NCI-H1436 (cell line): ENCODE data around the gene ERBB4.

Experiments used
- DNase-seq: peaks from one replicate; lab custom pipeline; 2025; lab: John Stamatoyannopoulos, UW

ERBB4 gene

DNA sequence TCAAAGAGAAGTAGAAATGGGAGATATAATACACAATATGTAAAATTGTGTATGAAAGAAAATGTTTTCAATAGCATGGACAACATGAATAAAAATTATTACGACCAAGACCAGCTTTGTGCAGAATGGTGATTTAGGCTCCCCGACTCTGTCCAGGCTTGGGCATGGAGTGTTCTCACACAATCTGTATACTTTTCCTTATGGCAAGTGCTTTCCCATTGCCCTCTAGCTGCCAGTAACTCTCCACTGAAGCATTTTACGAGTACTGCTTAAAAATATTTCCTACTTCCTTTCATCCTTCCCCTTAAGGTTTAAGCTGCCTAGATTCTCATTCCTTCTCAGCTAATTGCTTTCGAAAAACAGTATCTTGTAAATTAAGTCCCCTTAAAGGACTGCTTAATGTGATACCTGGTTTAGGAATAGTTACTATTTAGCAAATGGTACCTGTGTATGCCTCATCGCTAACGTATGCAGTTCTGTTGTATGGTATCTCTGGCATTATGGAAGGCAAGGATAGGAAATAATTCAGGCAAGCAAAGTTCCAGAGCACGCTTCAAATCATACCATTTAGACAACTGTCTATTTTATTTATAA is 714.6 kb downstream of the ERBB4 start:
- DNase-seq = no peak

DNA sequence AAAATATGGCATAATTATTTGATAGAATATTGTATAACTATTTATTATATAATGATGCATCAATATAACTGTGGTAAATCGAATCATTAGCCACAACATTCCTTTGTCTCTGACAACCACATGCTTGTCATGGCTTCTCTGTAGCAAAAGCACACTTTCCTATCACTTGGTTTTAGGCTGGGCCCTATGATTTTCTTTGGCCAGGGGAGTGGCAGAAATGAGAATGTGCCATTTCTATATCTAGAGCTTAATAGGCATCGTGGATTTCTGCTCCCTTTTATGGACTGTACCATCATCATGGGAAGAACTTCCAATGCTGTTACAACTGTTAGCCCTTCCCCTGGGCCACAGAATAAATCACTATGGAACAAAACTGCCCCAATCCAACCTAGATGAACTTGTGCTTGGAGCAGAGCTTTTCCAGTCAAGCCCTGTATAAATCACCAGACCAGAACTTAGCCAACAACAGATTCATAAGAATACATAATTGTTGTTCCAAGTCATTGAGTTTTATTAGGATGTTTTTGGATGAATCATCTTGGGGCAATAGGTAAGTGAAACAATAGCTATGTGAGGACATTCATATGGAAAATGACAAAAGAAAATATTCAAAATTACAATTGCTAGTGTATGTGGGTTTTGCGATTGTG is 715.8 kb downstream of the ERBB4 start:
- no peak for DNase-seq

DNA sequence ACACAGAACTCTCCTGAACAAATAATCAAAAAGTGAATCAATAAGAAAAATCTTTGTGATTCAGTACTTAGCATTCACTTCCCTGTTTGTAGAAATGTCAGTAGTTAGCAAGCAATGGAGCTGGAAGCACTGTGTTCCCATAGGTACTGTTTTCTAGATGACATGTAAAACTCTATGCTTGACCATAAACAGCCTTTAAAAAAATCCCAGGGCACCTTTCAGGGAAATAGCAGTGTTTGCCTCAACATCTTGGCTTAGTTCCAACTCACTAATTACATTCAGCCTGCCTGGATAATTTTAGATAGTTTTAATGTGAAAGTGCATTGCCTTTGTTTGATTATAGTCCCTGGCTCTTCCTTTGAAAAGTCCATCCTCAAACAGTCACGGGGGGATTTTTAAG is 721.8 kb downstream of the ERBB4 start:
- peak; percentile 58 for DNase-seq

DNA sequence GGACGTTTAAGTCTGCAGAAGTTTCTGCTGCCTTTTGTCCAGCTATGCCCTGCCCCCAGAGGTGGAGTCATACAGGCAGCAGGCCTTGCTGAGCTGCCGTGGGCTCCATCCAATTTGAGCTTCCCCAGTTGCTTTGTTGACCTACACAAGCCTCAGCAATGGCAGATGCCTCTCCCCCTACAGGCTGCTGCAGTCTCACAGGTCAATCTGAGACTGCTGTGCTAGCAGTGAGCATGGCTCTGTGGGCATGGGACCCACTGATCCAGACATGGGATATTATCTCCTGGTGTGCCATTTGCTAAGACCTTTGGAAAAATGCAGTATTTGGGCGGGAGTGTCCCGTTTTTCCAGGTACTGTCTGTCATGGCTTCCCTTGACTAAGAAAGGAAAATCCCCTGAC is 726.0 kb downstream of the ERBB4 start:
- DNase-seq = no peak

DNA sequence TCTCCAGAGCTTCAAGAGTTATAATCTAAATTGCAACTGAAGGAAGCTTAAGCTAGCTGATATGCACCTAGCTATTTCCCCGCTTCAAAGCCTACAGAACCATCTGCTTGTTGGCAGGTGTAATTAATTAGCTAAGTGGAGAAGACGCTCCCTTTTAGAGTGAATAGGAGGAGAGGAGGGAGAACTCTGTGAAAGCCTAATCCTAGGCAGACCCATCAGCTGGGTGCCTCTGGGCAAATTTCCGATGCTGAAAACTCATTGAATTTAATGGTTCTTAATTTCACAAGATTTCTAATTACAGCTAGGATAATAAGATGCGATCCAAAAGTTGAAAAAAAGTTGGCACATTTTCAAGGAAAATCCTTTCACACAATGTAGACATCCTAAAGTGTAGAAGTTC is 735.9 kb downstream of the ERBB4 start:
- DNase-seq = peak; percentile 44

DNA sequence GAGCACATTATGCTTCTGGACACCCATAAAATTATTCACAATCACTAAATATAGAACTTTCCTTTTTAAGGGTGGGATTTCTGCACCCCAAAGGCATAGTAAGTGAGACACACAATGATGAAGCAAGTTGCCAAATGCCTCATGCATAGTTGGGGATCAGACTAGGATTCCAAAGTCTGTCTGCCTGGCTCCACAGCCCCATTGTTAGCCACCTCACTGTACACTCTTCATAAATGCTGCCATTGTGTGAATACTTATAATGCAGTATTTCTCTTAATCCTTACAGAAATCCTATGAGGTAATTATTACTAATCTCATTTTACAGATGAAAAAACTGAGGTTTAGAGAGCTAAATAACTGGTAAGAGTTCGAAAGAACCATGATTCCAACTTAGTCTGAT is 738.6 kb downstream of the ERBB4 start:
- DNase-seq = no peak

DNA sequence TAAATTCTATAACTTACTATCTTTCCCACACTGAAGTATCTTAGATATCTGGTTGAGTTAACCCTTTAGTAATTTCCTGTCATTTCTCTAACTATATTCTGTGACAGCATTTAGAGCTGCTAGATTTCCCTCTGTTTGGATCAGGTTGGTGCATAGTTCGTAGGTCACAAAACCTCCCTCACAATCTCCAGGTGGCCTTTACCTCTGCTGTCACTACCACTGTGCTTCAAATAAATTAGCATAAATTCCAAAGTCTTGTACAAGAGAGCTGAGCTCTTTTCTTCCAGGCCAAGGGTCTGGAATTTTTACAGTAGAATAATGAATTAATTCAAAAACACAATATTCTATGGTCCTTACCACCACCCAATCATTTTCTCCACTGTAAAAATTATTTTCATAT is 739.7 kb downstream of the ERBB4 start:
- no peak for DNase-seq

DNA sequence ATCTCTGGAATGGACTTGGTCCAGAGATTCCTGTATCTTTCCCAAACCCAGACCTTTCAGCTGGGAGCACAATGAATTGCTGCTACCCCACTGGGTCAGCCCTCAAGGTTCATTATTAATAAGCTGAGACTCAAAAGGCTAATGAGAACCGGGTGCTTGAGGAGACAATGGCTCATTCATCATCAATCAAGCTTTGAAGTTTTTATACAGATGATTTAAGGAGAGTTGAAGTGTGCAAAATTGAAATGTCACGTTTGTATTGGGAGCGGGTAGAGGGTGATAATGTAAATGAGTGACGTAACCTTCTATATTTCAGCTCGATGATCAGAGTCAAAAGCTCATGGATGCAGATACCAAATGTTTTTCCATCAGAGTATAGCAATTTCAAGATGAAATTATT is 744.9 kb downstream of the ERBB4 start:
- no peak for DNase-seq

DNA sequence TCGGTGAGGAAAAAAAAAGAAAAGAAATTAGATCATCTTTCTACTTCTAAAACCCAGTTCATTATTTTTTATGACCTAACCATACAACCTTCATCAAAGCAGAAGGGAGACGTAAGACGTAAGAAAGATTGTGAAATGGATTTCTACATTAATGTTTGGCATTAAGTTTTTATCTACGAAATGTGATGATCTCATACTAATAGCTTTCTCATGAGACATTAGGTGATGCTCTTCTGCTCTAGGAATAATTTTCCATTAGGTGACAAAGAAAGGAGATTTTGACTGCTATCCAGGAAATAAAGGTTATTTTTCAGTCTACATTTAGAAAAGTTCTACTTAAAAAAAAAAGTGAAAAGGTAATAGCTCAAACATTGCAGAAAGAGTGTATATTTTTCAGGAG is 748.6 kb downstream of the ERBB4 start:
- no peak for DNase-seq

DNA sequence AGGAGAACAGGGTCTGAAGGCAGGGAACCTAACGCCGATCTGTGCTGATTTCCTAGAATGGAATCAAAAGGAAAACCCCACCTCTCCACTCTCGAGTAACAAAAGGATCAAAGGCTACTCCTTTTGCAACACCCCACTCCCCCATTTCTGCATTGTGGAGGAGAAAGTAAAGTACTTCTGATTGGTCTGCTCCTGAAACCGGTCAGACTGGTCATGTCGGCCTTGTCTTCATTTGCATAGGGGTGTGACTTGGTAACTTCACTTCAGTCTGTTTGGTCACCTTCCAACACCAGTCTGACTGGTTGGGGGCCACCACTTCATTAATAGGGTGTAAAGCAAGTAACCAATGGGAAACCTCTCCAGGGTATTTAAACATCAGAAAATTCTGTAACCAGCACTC is 771.9 kb downstream of the ERBB4 start:
- no peak for DNase-seq

DNA sequence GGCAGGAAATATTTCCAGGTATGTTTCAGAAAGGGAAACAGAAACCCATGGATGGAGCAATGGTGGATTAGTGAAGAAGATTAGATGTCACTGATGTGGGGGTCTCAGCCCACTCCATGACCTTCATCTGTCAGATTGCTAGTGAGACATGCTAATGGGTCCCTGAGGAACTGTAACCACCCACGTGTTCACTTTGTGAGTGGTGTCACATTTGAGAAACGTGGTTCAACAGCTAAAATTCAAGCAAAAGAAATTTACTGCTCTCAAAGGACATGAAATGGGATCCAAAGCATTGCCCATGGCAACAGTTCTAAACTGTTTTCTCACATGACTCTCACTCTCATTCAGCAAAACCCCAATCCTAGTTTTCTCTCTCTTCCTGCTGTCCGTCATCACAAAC is 776.1 kb downstream of the ERBB4 start:
- DNase-seq = no peak

DNA sequence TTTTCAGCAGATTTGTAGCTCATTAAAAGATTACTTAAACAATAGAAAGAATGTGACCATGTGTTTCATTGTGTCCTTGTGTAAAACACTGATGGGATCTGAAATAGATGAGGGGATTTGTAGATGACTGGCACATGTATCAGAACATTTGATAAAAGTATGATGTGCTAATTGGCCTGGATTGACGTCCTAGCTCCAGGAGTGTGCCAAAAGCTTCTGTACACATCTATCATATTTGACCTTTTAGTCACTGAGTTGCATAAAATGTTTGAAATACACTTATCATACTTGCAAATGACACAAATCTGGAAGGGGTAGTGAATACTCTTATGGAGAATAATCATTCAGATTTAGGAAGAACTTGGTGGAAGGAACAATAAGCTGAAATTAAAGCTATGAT is 778.5 kb downstream of the ERBB4 start:
- DNase-seq = no peak

DNA sequence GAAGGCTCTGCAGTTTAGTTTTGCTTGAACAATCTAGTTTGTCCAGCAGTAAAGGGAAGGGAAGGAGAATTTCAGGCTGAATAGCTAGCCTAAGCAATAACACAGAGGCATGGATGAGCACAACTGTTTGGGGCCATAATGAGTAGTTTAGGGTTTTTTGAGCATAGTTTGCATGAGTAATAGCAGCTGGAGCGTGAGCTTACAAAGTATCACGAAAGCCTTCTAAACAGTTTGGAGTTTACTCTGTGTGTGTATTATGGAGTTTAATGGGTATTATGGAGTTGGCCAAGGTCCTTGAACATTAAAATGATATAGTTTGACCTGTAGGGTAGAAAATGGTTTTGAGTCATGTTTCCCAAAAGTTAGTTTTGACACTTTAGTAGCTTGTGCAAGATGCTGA is 782.3 kb downstream of the ERBB4 start:
- no peak for DNase-seq

DNA sequence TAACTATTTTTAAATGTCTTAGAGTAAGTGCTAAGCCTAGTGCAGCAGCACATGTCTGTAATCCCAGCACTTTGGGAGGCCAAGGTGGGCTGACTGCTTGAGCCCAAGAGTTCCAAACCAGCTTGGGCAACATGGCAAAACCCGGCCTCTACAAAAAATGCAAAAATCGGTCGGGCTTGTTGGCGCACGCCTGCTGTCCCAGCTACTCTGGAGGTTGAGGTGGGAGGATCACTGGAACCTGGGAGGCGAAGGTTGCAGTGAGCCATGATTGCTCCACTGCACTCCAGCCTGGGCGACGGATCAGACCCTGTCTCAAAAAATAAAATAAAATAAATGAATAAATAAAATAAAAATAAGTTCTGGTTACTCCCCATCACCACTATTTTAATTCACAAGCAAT is 783.4 kb downstream of the ERBB4 start:
- DNase-seq = no peak

DNA sequence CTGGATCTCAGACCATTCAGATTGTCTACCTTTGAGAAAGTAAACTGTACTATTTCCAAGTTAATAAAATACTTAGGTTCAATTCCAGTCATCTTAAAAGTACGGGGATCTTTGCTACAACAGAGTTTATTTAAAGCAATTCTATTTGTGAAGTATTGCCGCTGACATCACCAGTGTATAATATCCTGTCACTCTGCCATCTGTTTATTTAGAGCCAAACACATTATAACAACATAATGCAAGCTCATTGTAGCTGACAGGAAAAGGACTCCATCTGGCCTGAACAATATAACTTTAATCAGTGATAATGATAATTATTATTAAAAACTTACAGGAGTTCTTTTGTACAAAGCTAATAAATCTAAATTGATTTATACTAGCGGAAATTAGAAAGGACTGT is 786.8 kb downstream of the ERBB4 start:
- no peak for DNase-seq

DNA sequence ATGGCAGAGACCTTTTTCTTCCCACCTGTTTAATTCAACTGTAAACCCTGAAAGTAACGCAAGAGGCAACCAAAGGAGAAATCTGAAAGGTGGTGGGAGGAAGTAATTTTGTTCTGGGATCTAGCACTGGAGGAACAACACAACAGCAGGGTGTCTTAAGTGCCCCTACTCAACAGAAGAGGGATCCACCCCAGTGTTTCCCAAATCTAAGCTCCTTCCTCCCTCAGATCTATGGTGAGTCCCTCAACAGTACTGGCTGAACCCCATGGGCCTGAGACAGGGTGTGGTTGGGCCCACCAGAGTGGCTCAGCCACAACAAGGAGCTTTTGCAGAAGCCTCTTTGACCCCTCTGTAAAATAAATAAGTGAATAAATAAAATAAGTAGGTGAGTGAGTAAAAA is 790.3 kb downstream of the ERBB4 start:
- no peak for DNase-seq

DNA sequence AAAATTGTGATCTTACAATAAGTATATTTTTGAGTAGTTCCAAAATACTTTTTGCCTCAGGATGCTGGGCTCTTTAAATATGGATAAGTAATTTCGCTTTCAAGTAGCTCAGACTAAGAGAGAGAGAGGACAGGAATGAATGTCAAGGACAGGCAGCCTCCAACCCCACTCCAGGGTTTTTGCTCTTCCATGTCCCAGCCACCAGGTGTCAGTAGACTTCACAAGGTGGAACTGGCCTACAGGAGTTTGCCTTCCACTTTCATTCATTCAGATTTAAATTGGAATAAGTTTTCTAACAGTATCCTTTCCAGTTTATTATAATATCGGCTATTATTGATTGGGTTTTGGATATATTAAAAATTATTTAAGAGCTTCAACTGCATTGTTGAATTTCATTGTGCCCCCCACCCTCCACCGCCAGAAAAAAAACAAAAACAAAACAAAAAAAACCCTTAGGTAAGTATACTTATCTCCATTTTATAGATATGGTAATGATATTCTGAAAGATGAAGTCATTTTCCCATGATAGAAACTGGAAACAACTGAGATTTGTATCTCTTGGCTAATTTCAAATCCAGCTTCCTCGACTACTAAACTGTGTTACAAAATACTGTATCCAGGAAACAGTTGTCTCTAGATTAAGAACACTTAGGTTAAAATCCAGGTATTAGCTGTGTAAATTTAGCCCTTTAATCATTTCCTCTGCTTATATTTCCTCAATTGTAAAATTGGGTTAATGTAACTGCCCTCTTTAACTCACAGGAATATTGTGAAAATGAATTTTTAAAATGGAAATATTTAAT is 793.1 kb downstream of the ERBB4 start:
- peak; percentile 58 for DNase-seq

DNA sequence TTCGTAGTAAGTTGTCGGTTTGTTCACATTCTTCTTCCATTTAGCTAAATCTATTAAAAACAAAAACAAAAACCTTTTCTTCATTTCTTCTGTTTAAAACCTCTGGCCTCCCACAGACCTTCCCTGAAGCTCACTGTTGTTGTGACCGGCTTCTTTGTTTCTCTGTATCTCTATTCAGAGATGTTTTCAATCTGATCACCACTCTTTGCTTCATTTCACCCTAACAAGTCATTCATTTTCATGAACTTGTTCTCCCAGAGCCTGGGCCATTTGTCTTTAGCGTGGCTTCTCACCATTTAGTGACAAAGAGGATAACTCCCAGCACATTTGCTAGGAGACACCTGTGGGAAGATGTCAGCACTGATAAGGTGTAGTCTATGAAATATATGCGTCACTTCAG is 794.2 kb downstream of the ERBB4 start:
- no peak for DNase-seq

DNA sequence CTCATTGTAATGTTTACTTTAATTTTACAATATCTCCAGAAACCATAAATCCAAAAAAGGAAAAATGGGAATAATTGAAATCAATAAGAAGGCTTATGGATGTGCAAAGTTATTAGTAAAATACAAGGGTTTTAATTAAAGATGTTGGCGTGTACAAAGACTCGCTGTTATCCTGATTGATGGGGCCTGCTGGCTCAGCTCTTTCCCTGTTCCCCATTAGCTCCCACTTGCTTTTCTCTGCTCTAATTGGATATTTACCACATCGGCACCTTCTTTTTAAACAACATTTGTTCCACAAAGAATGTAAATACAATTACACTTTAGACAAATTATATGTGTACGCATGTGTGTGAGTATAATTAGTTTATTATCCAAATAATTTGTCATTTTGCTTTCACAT is 796.6 kb downstream of the ERBB4 start:
- DNase-seq = no peak

DNA sequence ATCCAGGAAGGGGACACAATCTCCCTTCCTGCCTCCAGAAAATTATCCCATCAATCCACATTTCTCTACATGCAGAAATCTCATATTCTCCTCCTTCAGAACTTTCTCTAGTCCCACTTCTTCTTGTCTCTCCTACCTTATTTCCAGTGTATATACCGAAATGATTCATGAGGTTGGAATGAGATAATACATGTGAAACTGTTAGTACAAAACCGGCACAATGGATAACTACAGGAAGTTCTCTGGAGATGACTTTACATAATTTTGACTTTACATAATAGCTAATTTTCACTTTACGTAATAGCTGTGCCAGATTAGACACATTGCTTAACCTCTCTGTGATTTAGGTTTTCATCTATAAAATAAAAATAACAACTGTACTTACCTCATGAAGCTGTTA is 801.3 kb downstream of the ERBB4 start:
- DNase-seq = no peak

DNA sequence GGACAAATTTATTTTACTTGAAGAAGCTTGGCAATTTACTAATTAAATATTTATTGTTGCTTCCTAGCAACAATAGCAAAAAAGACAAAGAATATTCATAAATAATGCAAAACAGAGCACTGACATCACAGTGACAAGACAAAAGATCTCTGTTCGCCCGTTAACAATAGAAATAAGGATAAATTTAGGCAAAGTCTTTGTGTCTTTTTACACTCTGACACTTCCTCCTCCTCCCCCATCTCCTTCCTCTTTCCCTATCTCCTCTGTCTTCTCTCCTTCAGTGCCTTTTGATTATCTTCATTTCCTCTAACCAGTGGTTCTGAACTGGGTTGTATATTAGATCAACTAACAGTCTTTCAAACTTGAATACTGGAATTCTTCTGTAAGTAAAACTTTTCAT is 808.4 kb downstream of the ERBB4 start:
- no peak for DNase-seq

DNA sequence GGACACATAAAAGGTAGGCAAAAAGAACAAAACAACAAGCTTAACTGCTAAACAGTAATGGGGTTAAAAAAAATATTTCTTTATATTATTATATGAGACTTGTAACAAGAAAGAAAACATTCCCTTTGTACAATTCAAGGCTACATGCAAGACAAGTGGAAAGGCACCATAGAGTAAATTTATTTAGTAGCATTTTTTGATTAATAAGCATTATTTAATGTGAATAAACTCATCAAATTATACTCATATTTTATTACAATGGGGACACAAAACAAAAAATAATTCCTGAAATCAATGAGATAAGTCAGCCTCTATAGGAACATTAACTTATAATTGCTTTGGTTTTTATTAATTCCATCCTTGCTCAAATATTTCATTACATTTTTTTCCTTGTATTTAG is 809.2 kb downstream of the ERBB4 start:
- no peak for DNase-seq

DNA sequence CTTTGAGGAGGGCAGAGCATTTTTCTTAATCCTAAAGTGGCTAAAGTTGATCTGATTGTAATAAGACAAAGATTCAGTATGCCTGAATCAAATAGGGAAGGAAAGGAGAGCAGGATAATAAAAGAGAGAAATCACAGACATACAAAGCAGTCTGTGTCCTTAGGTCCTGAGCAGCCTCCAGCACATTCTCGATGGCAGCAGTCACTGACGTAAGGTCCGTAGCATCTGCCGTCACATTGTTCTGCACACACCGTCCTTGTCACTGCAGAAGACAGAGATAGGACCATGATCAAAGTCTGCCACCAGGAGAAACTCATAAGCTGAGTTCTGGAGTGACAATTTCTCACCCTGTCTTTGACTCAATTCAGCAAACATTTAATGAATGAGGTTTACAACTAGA is 813.7 kb downstream of the ERBB4 start:
- DNase-seq = no peak

DNA sequence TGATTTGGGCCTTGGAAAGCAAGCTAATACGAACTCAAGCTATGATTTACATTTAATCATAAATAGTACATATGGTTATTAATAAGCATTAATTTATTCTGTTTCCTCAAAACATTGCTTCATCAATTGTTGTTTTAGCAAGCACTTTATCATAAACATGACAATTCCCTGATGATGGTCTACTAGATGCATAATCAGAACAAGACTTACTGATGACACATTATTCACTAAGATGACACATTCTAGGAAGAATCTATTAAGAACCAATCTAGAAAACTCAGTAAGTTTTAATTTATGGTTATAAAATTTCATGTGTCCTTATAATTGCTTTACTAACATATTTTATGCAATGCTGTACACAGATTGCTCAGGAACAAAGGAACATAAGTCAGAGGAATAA is 815.2 kb downstream of the ERBB4 start:
- no peak for DNase-seq
